A549 (cell line): ENCODE results near the gene RAB11FIP4. TPM values are rescaled to one million over a fixed set of nuclear protein-coding genes. Genes with fewer than 3 reads are reported as not detected.
A peak's percentile ranks its signal among the peaks of the same experiment; 100 is the strongest.

Source experiments
- ATAC-seq, 2 experiments: fragments of 200-7000 bp in 1 of 2; fragments of >200 bp in 1 of 2; cut with Nextera tagmentation in 1 of 2; cut with Tn5 transposase in 1 of 2; 3 replicates each; pipeline versions ENCODE4 v1.8.0 to v1.9.1; 2018 to 2020; ENCODE audit warnings: mild to moderate bottlenecking in 1 of 2, moderate library complexity in 1 of 2
- CTCF ChIA-PET: fragments of 300-600 bp; sonication (Branson Sonifier 250); formaldehyde crosslinking; extraction: SDS; loops from one replicate; lab custom pipeline; 2021; ENCODE audit warnings: antibody characterized with exemption, inconsistent platforms; lab: Yijun Ruan, JAX
- POLR2A ChIA-PET: fragments of 350-600 bp; formaldehyde crosslinking; extraction: SDS; loops from one replicate; lab custom pipeline; 2021; ENCODE audit warnings: antibody characterized with exemption, inconsistent platforms; lab: Yijun Ruan, JAX
- DNase-seq, 2 experiments: peaks; one replicate each; pipeline versions ENCODE4 v3.0.0 to v3.0.0-alpha.2; 2011 to 2016; ENCODE audit warnings: low read depth in 1 of 2, low spot score in 1 of 2
- FAIRE-seq: peaks from 2 replicates; lab custom pipeline; 2011; peaks lifted over from hg19 to GRCh38; lab: Jason Lieb, UNC
- H3K27ac ChIP-seq, 2 experiments: fragments of >200 bp; sonication (Bioruptor Twin); formaldehyde crosslinking; 3 replicates each; pipeline ENCODE4 v1.5.1; 2016 to 2017
- H3K4me1 ChIP-seq: fragments of >200 bp; sonication (Bioruptor Twin); formaldehyde crosslinking; 3 replicates; pipeline ENCODE4 v1.6.1; 2016
- H3K4me2 ChIP-seq: fragments of >200 bp; sonication (Bioruptor Twin); formaldehyde crosslinking; 3 replicates; pipeline ENCODE4 v1.6.1; 2016
- H3K4me3 ChIP-seq: fragments of >200 bp; sonication (Bioruptor Twin); formaldehyde crosslinking; 3 replicates; pipeline ENCODE4 v1.5.1; 2016
- H3K9me3 ChIP-seq: fragments of >200 bp; sonication (Bioruptor Twin); formaldehyde crosslinking; 3 replicates; pipeline ENCODE4 v1.6.1; 2016
- CHD2 ChIP-seq: fragments of 150-350 bp; IDR thresholded peaks from 2 replicates; pipeline ENCODE4 v1.6.1; 2014; ENCODE audit warnings: low read length; ENCODE audit not compliant: partially characterized antibody
- EHF ChIP-seq: fragments of 250-450 bp; sonication (Bioruptor Pico); IDR thresholded peaks from 2 replicates; pipeline ENCODE4 v1.5.0; 2020; ENCODE audit warnings: mild to moderate bottlenecking
- EHMT2 ChIP-seq: fragments of 200-600 bp; sonication (generic); IDR thresholded peaks from 2 replicates; pipeline ENCODE4 v1.6.1; 2016; ENCODE audit warnings: antibody characterized with exemption, low read depth, mild to moderate bottlenecking, moderate library complexity
- ELK1 ChIP-seq: fragments of 150-350 bp; IDR thresholded peaks from 2 replicates; pipeline ENCODE4 v1.6.1; 2014; ENCODE audit warnings: low read depth, mild to moderate bottlenecking, low read length
- ESRRA ChIP-seq: fragments of 150-350 bp; IDR thresholded peaks from 2 replicates; pipeline ENCODE4 v1.6.1; 2014; ENCODE audit warnings: mild to moderate bottlenecking, low read length, borderline replicate concordance
- FOSB ChIP-seq: fragments of 250-450 bp; sonication (Bioruptor Pico); IDR thresholded peaks from 2 replicates; pipeline ENCODE4 v1.5.0; 2020; ENCODE audit warnings: mild to moderate bottlenecking, moderate library complexity
- MAFK ChIP-seq: fragments of 450-650 bp; IDR thresholded peaks from 2 replicates; pipeline ENCODE4 v1.6.1; 2014; ENCODE audit not compliant: partially characterized antibody
- NR3C1 ChIP-seq: fragments of >200 bp; sonication (Bioruptor Twin); formaldehyde crosslinking; IDR thresholded peaks from 3 replicates; pipeline ENCODE4 v1.6.1; 2017
- PHF8 ChIP-seq: fragments of 200-600 bp; sonication (generic); IDR thresholded peaks from 2 replicates; pipeline ENCODE4 v1.6.1; 2016; ENCODE audit warnings: low read depth, mild to moderate bottlenecking, antibody characterized with exemption, moderate library complexity, borderline replicate concordance
- RARB ChIP-seq: fragments of 250-450 bp; sonication (Bioruptor Pico); IDR thresholded peaks from 2 replicates; pipeline ENCODE4 v1.8.0; 2021; ENCODE audit warnings: mild to moderate bottlenecking, moderate library complexity
- SMC3 ChIP-seq: fragments of >200 bp; sonication (Bioruptor Twin); formaldehyde crosslinking; IDR thresholded peaks from 3 replicates; pipeline ENCODE4 v1.6.1; 2018; ENCODE audit warnings: inconsistent platforms
- ZNF302 ChIP-seq: fragments of 250-450 bp; sonication (Bioruptor Pico); IDR thresholded peaks from 2 replicates; pipeline ENCODE4 v1.9.0; 2021; ENCODE audit warnings: inconsistent platforms, mild to moderate bottlenecking, moderate library complexity
- WGBS: methylation state at CpG from one replicate; pipeline ENCODE4 v1.1.6; 2017; ENCODE audit errors: missing lambda C conversion rate; 5-methylcytosine and 5-hydroxymethylcytosine counted together
- polyA plus RNA-seq, 4 experiments: library from polyadenylated mRNA; depleted of rRNA in 3 of 4; stranded (reverse); fragments of >200 nt; fragmentation: RNase III in 1 of 4; extraction: RNeasy Plus Mini Kit Qiagen cat#74134 plus additional on column Dnase treatment in 1 of 4; gene quantifications; 2 replicates in 3 of 4; 3 replicates in 1 of 4; pipeline ENCODE4 v1.2.3, GENCODE V29; 2011 to 2017
- TF ChIP-seq, protein P1 (sequence below): IDR thresholded peaks from 2 replicates; pipeline ENCODE4 v1.6.1; 2012

Gene RAB11FIP4
- polyA plus RNA-seq, 2 of the 4 experiments (the other 2 are of a cell fraction), result 1.9 to 3.5 TPM

DNA sequence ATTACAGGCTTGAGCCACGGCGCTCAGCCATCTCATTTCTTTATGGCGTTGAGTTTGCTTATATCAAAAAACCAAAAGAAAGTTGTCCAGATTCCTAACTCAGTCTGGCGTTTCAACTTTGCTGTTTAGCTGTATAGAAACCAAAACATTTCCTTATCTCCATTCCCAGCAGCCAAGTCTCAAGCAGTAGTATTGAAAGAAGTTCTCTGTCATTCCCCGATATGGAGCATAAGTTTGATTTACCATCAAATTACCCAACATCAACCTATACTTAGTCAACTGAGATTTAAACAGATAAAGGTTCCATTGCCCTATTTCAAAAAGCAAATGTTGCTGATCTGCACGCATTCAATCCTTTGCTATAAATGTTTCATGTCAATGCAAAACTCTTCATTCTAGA lies 27.5 kb upstream of the RAB11FIP4 start (continued):
- TF ChIP-seq EHMT2, result no peak
- no peak for TF ChIP-seq ESRRA
- TF ChIP-seq, all 56 proteins: peak for 0

- Histone ChIP-seq H3K4me2 (no peak overlapping the region), H3K4me1 (no peaks in the 10 kb centered on the region), H3K4me3 (no peak overlapping the region), H3K9me3 (no peaks in the 10 kb centered on the region), H3K27ac (no peak overlapping the region)
- ATAC-seq (no peak), FAIRE-seq (no peak), DNase-seq (no peak)
- 97% methylated on average over 4 of the region's 4 CpGs for WGBS
- ChIA-PET CTCF (interaction anchor here (1.1 to 1.7 kb wide), 3 partner anchors 10 to 166 kb away, joined by 4 to 5 read pairs (median 4); no protein-coding TSS in a partner anchor), POLR2A (interaction anchor here (0.7 kb wide), 1 partner anchor 535 kb away, joined by 3 read pairs; no protein-coding TSS in a partner anchor)
- TF ChIP-seq EHF (CRISPR knock-in tag) (no peak), MAFK (peak; percentile 56)
Measured at GRCh38 chr17:31366088-31366487, 25.4 kb upstream of the RAB11FIP4 start.

GRCh38 chr17:31369266-31369665 lies 22.2 kb upstream of the RAB11FIP4 start:
- ChIA-PET CTCF (interaction anchor here (0.6 to 2.7 kb wide), 4 partner anchors 156 to 585 kb away, joined by 3 to 12 read pairs (median 4); no protein-coding TSS in a partner anchor), POLR2A (no interaction called here)
- no peak overlapping the region for H3K27ac ChIP-seq
- FAIRE-seq (no peak), ATAC-seq (no peak), DNase-seq (no peak)
- no peak overlapping the region for H3K4me2 ChIP-seq
- H3K9me3 ChIP-seq, result no peaks in the 10 kb centered on the region
- H3K4me3 ChIP-seq, result no peak overlapping the region
- TF ChIP-seq ELK1 (no peak), FOSB (CRISPR knock-in tag) (no peak), NR3C1 (no peak), RARB (CRISPR knock-in tag) (no peak), PHF8 (no peak), CHD2 (no peak), ZNF302 (CRISPR knock-in tag) (no peak), MAFK (no peak)
- H3K4me1 ChIP-seq, result 0 out of 3 replicates have a peak, but pooled peaks cover 4% of the 10 kb centered on the region

DNA sequence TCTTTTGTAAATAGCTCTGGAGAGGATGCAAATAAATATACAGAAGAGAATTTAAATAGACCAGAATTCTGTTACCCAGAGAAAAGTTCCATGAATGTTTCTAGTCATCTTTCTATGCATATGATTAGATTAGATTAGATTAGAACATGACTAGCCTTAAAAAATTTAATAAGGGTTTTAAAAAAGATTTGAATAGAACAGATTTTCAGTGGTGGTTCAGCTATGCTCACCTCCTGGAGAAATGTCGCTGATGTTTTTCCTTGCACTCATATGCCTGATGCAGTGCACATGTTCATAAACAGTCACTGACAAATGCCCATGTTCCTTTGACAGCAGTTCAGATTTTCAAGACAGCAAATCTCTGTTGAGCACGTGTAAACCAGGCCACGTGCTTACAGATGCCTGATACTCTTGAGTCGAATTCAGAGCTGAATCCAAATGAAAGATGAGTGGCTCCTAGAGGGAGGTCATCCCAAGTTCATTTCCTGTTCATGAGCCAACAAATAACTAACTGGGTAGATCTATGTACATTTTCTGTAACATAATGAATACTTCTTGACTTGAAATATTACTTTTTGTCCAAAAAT lies 19.9 kb upstream of the RAB11FIP4 start:
- H3K9me3 ChIP-seq, result no peaks in the 10 kb centered on the region
- TF ChIP-seq, protein P1, sequence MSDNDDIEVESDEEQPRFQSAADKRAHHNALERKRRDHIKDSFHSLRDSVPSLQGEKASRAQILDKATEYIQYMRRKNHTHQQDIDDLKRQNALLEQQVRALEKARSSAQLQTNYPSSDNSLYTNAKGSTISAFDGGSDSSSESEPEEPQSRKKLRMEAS, result 0 out of 2 replicates have a peak, but pooled peaks have one; percentile 9
- no peak for TF ChIP-seq SMC3
- TF ChIP-seq, all 56 proteins: peak for 1
- WGBS, result 64% methylated on average over 4 of the region's 4 CpGs
- H3K4me2 ChIP-seq, result no peak overlapping the region
- ATAC-seq (no peak), FAIRE-seq (no peak), DNase-seq (no peak)
- ChIA-PET POLR2A (interaction anchor here (0.6 kb wide), 1 partner anchor 181 kb away, joined by 9 read pairs; no protein-coding TSS in a partner anchor), CTCF (interaction anchor here (0.8 to 3.1 kb wide), 15 partner anchors 9 to 471 kb away, joined by 3 to 22 read pairs (median 4); no protein-coding TSS in a partner anchor)
- no peak overlapping the region for H3K27ac ChIP-seq
- no peak overlapping the region for H3K4me3 ChIP-seq
- 0 out of 3 replicates have a peak, but pooled peaks cover 4% of the 10 kb centered on the region for H3K4me1 ChIP-seq
